Activated gamma-delta T cell treated with anti-CD3 and anti-CD28 coated beads, Interleukin-2, amount 50 U/mL, for 16 hours (primary cell): ENCODE data around the gene FNDC8.
"Not testable (repeated sequence)": the region's sequence is repeated elsewhere in the genome, so short reads cannot be mapped to it uniquely, and the experiment has no call there.

Experiments used
- DNase-seq: peaks from one replicate; pipeline ENCODE4 v3.0.0-alpha.2; 2020; ENCODE audit warnings: low read depth

FNDC8 gene

DNA sequence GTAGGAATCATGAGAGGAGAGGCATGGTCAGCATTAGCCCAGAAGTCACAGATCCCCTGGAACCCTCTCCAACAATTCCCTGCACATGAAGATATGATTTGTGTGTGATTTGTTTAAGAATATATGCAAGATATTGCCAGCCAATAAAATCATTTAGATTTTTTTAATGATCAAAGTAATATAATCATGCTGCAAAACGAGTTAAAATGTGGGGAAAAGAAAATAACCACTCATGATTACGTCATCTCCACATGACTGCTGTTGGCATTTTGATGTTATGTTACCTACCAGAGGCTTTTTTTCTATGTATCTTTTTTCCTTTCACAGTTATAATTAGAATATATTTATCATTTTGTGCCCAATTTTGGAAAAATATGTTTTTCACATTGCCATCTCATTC is 50.4 kb downstream of the FNDC8 start:
- DNase-seq = no peak

DNA sequence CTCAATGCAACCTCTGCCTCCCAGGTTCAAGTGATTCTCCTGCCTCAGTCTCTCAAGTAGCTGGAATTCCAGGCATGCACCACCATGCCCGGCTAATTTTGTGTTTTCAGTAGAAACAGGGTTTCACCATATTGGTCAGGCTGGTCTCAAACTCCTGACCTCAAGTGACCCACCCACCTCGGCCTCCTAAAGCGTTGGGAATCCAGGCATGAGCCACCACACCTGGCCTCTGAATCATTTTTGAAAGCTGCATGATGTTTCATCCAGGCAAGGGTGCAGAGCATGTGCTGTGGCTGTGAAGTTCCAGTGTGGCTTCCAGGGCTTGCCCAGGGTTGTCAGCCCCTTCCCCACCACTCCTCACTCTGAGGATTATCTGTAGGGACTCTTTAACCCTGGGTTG is 50.9 kb downstream of the FNDC8 start:
- DNase-seq = not testable (repeated sequence)

DNA sequence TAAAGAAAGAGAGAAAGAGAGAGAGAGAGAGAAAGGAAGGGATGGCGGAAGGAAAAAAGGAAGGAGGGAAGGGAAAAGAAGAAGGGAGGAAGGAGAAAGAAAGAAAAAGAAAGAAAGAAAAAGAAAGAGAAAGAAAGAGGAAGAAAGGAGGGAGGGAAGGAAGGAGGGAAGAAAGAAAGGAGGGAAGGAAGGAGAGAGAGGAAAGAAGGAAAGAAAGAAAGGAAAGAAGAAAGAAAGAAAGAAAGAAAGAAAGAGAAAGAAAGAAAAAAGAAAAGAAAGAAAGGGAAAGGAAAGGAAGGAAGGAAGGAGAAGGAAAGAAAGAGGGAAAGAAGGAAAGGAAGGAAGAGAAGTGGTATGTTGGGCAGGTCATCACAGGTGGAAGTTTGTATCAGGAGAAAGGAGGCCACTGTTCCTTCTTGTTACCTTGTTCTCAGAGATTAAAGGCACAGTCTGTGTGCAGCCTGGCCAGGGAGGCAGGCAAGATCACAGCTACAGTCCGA is 53.5 kb downstream of the FNDC8 start:
- no peak for DNase-seq

DNA sequence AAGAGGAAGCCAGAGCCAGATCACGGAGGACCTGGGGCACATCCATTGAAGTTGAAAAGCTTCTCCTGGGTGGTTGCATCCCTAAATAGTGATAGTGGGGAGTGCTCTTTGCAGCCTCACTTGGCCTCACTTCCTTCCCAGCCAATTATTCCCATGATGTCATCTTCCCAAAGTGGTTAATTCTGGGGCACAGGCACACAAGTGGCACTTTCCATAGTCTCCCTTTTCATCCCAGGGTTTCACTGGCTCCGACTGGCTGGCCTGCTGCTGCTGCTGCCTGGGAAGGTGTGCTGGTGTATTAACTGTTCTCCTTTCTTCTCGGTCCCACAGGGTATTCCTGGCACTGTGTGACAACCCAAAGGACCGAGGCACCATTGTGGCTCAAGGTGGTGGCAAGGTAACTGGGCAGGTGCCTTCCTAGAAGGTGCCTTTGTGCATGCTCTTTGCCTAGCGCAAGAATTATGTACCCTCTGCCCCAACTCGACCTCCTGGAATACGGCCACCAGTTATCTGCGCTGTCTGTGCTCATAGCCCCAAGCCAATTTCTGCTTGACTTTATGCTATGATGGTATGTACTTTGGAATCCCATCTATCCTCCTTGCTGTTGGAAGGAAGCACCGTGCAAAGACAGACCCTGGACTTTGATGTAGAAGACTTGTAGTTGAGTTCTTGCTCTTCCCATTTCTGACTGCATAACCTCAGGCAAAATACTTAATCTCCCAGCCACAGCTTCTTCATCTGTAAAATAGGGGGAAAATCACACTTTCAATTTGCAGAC is 54.4 kb downstream of the FNDC8 start:
- DNase-seq = no peak

DNA sequence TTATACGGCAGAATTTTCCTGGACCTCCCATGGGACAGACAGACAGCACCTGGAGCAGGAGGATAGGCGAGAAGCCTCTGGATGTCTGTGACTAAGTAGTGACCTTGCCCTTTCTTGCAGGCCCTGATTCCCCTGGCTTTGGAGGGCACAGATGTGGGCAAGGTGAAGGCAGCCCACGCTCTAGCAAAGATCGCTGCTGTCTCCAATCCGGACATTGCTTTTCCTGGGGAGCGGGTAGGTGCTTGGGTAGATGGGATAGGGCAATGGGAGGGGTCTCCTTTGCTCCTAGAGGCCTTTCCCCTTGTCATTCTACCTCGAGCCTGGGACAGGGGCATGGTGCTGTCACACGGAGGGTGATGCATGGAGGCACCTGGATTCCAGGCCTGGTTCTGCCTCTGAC is 55.5 kb downstream of the FNDC8 start:
- no peak for DNase-seq

DNA sequence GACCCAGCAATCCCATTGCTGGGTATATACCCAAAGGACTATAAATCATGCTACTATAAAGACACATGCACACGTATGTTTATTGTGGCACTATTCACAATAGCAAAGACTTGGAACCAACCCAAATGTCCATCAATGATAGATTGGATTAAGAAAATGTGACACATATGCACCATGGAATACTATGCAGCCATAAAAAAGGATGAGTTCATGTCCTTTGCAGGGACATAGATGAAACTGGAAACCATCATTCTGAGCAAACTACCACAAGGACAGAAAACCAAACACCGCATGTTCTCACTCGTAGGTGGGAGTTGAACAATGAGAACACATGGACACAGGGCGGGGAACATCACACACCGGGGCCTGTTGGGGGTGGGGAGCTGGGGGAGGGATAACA is 58.0 kb downstream of the FNDC8 start:
- DNase-seq = not testable (repeated sequence)
